ENCODE results near the gene VWA5B1. TPM values are rescaled to one million over a fixed set of nuclear protein-coding genes. Genes with fewer than 3 reads are reported as not detected.

VWA5B1 gene
- total RNA-seq, 3 donors from 2014 or later (not counting 1 experiment from before 2014, with no cell fraction given) = not detected

DNA sequence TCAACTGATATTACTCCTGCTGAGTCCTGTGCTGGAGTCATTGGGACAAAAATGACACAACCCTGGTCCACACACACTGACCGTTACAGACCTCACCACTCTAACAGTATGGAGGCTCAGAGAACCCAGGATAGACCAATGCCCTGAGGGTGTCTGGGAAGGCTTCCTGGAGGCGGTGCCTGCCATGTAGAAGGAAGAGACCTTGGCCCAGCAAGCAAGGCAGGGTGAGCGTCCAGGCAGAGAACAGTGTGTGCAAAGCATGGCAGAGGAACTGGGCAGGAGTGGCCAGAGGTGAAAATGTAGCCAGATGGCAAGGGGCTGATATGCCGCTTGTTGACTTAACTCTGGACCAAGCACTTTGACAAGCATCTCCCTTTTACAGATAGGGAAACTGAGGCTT is 85.5 kb downstream of the VWA5B1 start:
- no peaks in the 10 kb centered on the region for H3K4me1 Mint-ChIP-seq
- H3K27ac Mint-ChIP-seq = no peak overlapping the region
- Histone ChIP-seq H3K4me3 (ENCODE audit: low read length) (no peak overlapping the region), H3K36me3 (ENCODE audit: control insufficient read depth, insufficient read depth, low read length) (no peaks in the 10 kb centered on the region), H3K9me3 (ENCODE audit: control insufficient read depth, insufficient read depth, low read length) (no peaks in the 10 kb centered on the region), H3K27me3 (ENCODE audit: control insufficient read depth, insufficient read depth, low read length) (no peaks in the 10 kb centered on the region), H3K4me1 (ENCODE audit: control insufficient read depth, insufficient read depth, low read length) (no peaks in the 10 kb centered on the region), H3K27ac (ENCODE audit: low read length) (no peak overlapping the region)
- ATAC-seq (no peak), DNase-seq (no peak)
- peaks cover 8 to 16% of the 10 kb centered on the region in 2 donors for H3K27me3 Mint-ChIP-seq (ENCODE audit: low read depth in 2 of 2)
- intact Hi-C loops (cut with micrococcal nuclease) = no loop called here
- TF ChIP-seq, protein P1, sequence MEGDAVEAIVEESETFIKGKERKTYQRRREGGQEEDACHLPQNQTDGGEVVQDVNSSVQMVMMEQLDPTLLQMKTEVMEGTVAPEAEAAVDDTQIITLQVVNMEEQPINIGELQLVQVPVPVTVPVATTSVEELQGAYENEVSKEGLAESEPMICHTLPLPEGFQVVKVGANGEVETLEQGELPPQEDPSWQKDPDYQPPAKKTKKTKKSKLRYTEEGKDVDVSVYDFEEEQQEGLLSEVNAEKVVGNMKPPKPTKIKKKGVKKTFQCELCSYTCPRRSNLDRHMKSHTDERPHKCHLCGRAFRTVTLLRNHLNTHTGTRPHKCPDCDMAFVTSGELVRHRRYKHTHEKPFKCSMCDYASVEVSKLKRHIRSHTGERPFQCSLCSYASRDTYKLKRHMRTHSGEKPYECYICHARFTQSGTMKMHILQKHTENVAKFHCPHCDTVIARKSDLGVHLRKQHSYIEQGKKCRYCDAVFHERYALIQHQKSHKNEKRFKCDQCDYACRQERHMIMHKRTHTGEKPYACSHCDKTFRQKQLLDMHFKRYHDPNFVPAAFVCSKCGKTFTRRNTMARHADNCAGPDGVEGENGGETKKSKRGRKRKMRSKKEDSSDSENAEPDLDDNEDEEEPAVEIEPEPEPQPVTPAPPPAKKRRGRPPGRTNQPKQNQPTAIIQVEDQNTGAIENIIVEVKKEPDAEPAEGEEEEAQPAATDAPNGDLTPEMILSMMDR (IDR thresholded peaks at IDR 0.05) = no peak
- H3K9me3 Mint-ChIP-seq = no peaks in the 10 kb centered on the region
- H3K4me3 Mint-ChIP-seq = no peak overlapping the region
- WGBS (ENCODE audit: insufficient coverage) = 72% methylated on average over 4 of the region's 4 CpGs
- no peaks in the 10 kb centered on the region for H3K36me3 Mint-ChIP-seq

DNA sequence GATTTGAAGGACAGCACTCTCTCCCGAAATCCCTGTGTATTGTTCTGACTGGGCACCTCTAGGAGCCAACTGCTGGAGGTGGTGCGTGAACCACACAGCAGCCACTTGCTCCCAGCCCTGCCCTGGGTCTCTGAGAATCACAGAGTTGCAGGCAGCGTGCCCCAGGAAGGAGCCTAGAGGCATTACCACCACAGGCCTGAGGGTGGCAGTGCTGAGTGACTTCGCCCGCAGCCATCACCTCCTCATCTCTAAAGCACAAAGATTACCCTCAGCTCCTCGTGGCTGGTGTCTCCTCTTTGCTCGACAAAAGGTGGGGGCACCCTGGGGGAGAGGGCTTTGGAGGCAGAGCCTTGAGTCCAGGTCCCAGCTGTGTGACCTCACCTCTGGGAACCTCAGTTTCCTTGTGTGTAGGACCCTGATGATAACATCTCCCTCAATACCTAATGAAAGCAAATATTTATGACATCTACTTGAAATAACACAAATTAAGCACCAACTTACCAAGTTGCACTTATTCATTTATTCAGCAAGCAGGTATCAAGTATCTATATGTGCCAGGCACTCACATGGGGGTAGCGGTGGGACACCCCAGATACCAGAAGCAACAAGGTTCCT is 86.3 kb downstream of the VWA5B1 start:
- Mint-ChIP-seq H3K27ac (no peak overlapping the region), H3K4me3 (no peak overlapping the region), H3K27me3 (ENCODE audit: low read depth in 2 of 2) (peaks cover 8 to 16% of the 10 kb centered on the region in 2 donors), H3K36me3 (no peaks in the 10 kb centered on the region), H3K9me3 (no peaks in the 10 kb centered on the region), H3K4me1 (peaks cover 0 to under 1% of the 10 kb centered on the region in 2 donors)
- TF ChIP-seq, protein P1 (IDR thresholded peaks at IDR 0.05) = peak; percentile 61
- no peak overlapping the region for H3K27ac ChIP-seq (ENCODE audit: low read length)
- no peak overlapping the region for H3K4me3 ChIP-seq (ENCODE audit: low read length)
- 20% methylated on average over 7 of the region's 8 CpGs for WGBS (ENCODE audit: insufficient coverage)
- intact Hi-C loops (cut with micrococcal nuclease) = loop anchor here (1.0 kb wide), 1 partner anchor 116 kb away; no protein-coding TSS in a partner anchor
- no peaks in the 10 kb centered on the region for H3K4me1 ChIP-seq (ENCODE audit: control insufficient read depth, insufficient read depth, low read length)
- no peaks in the 10 kb centered on the region for H3K9me3 ChIP-seq (ENCODE audit: control insufficient read depth, insufficient read depth, low read length)
- no peaks in the 10 kb centered on the region for H3K36me3 ChIP-seq (ENCODE audit: control insufficient read depth, insufficient read depth, low read length)
- H3K27me3 ChIP-seq (ENCODE audit: control insufficient read depth, insufficient read depth, low read length) = no peaks in the 10 kb centered on the region
- ATAC-seq (peak; percentile 55 to 80 (median 63)), DNase-seq (peak; percentile 35 to 67)

DNA sequence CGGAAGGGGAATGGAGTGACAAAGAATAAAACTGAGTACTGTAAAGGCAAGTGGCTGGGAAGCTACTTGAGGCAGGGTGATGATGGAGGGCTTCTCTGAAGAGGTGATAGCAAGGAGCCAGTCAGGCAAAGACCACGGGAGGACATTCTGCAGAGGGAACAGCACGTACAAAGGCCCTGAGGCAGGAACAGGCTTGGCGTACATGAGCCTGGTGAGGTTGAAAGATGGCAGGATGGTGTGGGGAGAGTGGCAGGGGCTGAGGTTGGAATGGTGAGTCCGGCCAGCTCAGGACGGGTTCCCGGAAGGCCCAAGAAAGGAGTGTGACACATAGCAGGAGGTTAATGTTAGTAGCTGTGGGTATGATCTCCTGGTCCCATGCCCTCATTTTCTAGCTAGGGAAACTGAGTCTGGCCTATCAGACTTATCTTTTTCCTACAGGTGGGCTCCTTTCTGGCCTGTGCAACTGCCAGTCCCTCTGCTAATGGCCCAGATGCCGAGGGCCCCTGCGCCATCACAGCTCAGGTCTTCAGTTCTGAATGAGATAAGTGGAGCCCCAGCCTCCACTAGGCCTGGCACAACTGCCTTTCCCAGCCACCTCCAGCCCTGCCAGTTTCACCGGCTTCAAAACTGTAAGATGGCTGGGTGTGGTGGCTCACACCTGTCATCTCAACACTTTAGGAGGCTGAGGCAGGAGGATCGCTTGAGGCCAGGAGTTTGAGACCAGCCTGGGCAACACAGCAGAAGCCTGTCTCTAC is 87.0 kb downstream of the VWA5B1 start:
- intact Hi-C loops (cut with micrococcal nuclease) = loop anchor here (1.0 kb wide), 1 partner anchor 116 kb away; no protein-coding TSS in a partner anchor
- peaks cover 0 to 6% of the 10 kb centered on the region in 2 donors for H3K4me1 Mint-ChIP-seq
- no peak overlapping the region for H3K27ac Mint-ChIP-seq
- Histone ChIP-seq H3K27me3 (ENCODE audit: control insufficient read depth, insufficient read depth, low read length) (no peaks in the 10 kb centered on the region), H3K4me1 (ENCODE audit: control insufficient read depth, insufficient read depth, low read length) (no peaks in the 10 kb centered on the region), H3K9me3 (ENCODE audit: control insufficient read depth, insufficient read depth, low read length) (no peaks in the 10 kb centered on the region), H3K27ac (ENCODE audit: low read length) (no peak overlapping the region), H3K36me3 (ENCODE audit: control insufficient read depth, insufficient read depth, low read length) (no peaks in the 10 kb centered on the region), H3K4me3 (ENCODE audit: low read length) (no peak overlapping the region)
- WGBS (ENCODE audit: insufficient coverage) = 95% methylated on average over 11 of the region's 11 CpGs
- H3K36me3 Mint-ChIP-seq = no peaks in the 10 kb centered on the region
- TF ChIP-seq, protein P1 (IDR thresholded peaks at IDR 0.05) = no peak
- H3K27me3 Mint-ChIP-seq (ENCODE audit: low read depth in 2 of 2) = peaks cover 8 to 19% of the 10 kb centered on the region in 2 donors
- DNase-seq = no peak
- no peak for ATAC-seq
- H3K9me3 Mint-ChIP-seq = peaks cover 3% of the 10 kb centered on the region in 2 donors
- H3K4me3 Mint-ChIP-seq = no peak overlapping the region
